Activated T-cell treated with anti-CD3 and anti-CD28 coated beads, Interleukin-2, amount 50 U/mL, for 48 hours (primary cell): ENCODE measurements around the gene VPS33B.
"Not testable (repeated sequence)": the region's sequence is repeated elsewhere in the genome, so short reads cannot be mapped to it uniquely, and the experiment has no call there.

Experiments
- DNase-seq, 2 experiments: peaks; one replicate each; pipeline ENCODE4 v3.0.0-alpha.2; 2020

Gene VPS33B

GRCh38 chr15:91027677-91028076 lies 5.3 kb upstream of the VPS33B start:
- no peak for DNase-seq

DNA sequence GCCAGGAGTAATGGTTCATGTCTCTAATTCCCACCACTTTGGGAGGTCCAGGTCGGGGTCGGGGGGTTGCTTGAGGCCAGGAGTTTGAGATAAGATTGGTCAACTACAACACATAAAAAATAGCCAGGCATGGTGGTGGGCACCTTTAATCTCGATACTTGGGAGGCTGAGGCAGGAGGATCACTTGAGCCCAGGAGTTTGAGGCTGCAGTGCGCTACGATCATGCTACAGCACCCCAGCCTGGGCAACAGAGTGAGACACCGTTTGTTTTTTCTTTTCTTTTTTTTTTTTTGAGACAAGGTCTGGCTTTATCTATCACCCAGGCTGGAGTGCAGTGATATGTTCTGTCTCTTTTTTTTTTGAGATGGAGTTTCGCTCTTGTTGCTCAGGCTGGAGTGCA lies 1.3 kb upstream of the VPS33B start:
- DNase-seq, result no peak

GRCh38 chr15:91022832-91023129 lies 387 bp upstream of the VPS33B start:
- DNase-seq, result no peak

DNA sequence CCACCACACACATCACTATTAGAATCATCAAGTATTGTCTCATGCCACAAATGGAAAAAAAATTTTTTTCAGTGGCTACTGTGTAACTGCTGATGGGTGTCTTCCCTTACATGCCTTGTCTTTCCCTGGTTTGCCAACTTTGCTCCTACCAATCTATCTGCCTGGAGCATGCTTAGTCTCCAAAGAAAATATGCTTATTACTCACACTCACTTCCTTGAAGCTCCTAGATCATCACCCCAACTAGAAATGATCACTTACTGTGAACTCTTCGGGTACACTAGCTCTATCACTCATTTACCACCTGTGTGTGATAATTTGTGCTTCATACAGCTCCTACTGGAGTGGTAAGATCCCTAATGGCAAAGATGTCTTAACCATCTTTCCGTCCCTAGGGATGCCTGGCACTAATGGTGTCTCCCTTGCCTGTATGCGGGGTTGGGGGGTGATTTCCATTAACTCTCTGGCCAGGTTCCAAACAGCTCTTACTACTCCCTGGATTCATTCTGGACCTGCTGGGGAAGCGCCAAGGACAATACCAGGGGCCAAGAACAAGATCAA lies 799 bp downstream of the VPS33B start:
- DNase-seq, result no peak

GRCh38 chr15:91018158-91018557 lies 4.2 kb downstream of the VPS33B start:
- DNase-seq, result no peak

DNA sequence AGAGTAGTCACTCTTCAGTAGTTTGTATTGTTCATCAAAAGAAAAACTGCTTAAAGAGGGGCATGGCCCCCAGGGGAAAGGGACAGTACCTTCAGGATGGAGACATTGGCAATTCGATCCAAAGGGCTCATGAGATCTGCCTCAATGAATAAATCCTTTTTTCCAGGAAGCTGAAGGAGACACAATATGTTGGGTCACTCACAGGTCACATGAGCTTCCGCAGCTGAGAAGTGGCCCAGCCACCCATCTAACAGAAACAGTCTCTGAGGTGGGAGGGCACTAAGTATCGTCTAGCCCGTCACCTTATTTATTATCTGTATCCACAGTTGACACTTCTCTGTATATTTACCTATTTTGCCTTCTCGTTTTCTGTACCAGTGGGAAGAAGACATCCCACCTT lies 4.7 kb downstream of the VPS33B start:
- no peak for DNase-seq

GRCh38 chr15:91013701-91014100 lies 8.7 kb downstream of the VPS33B start:
- not testable (repeated sequence) for DNase-seq

DNA sequence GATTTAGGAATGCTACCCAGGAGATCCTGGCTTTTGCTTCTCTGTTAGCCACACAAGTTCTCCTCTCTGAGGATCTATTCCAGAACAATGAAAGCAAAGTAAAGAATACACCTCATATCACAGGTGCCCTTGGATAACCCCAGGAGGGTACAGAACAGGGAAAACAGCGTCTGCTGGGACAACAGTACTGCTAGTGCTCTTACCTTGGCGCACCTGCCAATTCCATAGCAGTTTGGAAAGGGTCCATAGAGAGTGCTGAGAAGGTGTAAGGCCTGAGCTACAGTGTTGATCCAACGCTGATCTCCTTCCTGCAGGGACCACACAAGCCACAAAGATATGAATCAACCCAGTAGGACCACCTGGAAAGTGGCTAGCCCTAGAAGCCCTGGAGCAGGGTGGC lies 15.1 kb downstream of the VPS33B start:
- no peak for DNase-seq

- no peak for DNase-seq
Observed at GRCh38 chr15:91001209-91001608, 21.2 kb downstream of the VPS33B start.

DNA sequence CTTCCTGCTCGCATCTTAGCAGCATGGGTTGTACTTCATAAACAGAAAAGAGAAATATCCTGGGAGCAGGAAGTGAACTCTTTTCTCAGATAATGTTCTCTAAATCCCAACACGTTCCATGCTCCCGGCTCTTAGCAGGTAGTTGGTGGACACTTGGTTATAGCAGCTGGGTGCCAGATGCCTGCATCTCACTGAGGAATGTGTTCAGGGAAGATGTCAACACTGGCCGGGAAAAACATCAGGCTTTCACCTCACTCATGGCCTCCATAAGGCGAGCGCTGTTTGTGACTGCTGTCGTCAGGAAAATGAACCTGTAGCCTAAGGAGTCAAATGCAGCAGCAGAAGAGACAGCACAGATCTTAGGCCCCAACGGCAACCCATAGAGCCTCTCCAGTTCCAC lies 23.7 kb downstream of the VPS33B start:
- no peak for DNase-seq

- peak; percentile 97 to 99 for DNase-seq
Observed at GRCh38 chr15:90994417-90995311, 27.7 kb downstream of the VPS33B start, which contains the start of gene PRC1. TSS of gene PRC1 (minus strand) at chr15:90994535. CDS start at chr15:90994417, 118 bp downstream.

- peak in 1 of 2 experiments; percentile 39 for DNase-seq
Observed at GRCh38 chr15:90994059-90994416, 28.4 kb downstream of the VPS33B start.

DNA sequence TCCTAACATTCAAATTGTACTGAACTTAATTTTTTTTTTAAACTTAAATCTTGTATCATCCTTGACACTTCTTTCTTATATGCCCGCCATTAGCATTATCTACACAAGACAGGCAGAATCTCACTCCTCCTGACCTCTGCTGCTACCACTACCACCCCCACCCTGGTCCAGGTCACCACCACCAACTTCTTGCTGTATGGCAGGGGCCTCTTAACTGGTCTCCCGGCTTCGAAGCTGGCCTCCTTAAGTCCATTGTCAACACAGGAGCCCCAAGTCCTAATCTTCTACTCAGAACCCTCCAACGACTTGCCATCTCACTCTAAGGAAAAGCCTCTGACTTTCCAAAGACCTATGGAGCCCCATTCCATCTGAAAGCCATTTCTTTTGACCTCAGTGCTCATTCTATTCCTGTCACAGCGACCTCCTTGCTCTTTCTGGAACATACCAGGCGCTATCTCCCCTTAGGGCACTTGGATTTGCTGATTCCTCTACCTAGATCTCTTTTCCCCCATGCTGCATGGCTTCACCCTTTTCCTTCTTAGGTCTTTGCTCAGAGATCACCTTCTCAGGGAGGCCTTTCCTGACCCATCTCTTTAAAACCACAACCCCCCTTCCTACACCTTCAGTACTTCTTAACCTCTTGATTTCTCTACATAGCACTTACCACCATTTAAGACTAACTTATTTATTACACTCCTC lies 30.7 kb downstream of the VPS33B start:
- no peak for DNase-seq

DNA sequence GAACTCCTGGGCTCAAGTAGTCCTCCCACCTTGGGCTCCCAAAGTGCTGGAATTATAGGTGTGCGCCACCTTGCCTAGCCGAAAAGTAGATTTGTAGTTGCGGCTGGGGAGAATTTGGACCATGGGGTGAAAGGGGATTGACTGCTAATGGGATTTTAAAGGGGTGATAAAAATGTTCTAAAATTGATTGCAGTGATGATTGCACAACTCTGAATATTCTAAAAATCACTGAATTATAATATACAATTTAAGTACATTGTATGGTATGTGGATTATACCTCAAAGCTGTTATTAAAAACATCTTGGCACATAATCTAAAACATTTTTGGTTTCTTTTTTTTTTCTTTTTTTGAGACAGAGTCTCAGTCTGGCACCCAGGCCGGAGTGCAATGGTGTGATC lies 31.9 kb downstream of the VPS33B start:
- DNase-seq, result no peak

DNA sequence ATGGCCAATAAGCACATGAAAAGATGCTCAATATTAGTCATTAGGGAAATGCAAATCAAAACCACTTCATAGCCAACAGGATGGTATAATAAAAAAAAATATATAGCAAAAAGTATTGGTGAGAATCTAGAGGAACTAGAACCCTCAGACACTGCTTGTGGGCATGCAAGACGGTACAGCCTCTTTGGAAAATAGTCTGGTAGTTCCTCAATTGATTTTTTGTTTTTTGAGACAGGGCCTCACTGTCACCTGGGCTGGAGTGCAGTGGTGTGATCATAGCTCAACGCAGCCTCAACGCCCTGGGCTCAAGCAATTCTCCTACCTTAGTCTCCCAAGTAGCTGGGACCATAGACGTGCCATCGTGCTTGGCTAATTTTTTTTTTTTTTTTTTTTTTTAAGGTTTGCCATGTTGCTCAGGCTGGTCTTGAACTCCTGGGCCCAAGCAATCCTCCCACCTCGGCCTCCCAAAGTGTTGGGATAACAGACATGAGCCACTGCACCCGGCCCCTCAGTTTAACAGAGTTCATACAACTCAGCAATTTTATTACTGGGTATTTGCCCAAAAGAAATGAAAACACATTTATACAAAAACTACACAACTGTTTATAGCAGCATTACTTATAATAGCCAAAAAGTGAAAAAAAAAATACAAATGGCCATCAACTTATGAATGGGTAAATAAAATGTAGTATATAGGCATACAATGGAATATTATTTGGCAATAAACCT lies 33.2 kb downstream of the VPS33B start:
- DNase-seq, result no peak

- no peak for DNase-seq
Observed at GRCh38 chr15:90988296-90988695, 34.1 kb downstream of the VPS33B start.

DNA sequence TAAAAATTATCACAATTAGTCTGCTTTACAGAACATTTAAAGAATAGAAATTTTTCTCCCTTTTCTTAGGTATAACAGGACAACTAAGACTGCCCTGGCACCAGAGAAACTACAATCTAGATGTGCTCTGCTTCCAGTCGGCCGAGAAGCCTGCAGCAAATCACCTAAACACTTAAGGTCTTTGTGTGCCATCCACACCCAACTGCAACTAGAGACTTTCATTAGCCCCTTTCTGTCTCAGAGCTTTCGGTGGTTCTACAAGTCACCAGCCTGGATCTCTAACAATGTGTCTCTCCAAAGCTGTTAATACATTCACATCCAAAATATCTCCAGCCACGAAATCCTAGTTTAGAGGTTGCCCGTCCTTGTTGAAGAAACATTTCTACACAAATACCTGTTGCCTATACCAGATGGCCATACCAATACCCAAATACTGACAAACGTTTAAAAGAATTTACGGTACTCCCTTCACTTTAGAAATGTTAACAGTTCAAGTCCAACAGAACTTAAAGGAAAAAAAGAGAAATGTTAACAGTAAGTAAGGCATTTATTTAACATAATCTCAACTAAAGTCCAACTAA lies 34.7 kb downstream of the VPS33B start:
- no peak for DNase-seq

- no peak for DNase-seq
Observed at GRCh38 chr15:90986790-90987507, 35.4 kb downstream of the VPS33B start.

DNA sequence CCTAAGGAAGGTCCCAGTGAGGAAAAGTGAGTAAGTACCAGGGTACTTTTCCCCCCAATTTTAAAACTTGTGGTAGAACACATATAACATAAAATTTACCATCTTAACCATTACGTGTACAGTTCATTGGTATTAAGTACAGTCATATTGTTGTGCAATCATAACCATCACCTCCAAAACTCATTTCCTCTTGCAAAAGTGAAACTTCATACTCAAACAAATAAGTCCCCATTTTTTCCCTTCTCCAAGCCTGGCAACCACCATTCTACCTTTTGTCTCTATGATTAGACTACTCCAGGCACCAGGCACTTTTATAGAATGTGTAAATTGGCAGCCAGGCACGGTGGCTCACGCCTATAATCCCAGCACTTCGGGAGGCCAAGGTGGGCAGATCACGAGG lies 40.3 kb downstream of the VPS33B start:
- no peak for DNase-seq

- DNase-seq, result no peak
Observed at GRCh38 chr15:90981681-90982080, 40.7 kb downstream of the VPS33B start.

DNA sequence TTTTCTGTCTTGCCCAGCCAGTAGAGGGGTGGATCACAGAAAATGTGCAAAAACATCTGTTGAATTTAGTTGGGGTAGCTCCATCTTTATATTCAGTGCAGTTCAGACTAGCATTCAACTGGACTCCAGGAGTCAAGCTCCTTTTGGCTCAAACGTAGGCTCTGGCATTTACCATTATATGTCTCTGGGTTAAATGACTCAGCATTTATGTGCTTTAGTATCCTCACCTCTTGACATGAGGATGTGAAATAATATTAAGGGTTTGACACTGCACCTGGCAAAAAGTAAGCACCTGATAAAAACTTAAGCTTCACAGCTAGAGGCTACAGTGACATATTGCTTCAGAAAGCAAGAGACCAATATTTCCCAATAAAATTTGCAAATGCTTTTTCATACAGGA lies 42.8 kb downstream of the VPS33B start:
- DNase-seq, result no peak

GRCh38 chr15:90974216-90974615 lies 48.2 kb downstream of the VPS33B start:
- DNase-seq, result no peak
